Fibroblast of villous mesenchyme (primary cell): ENCODE measurements around the gene HTT-AS. TPM values are rescaled to one million over a fixed set of nuclear protein-coding genes. Genes with fewer than 3 reads are reported as not detected.

Experiments used
- DNase-seq: peaks from one replicate; pipeline ENCODE4 v3.0.0-alpha.2; 2010; ENCODE audit warnings: low read depth
- H3K4me3 ChIP-seq: 2 replicates; pipeline ENCODE4 v1.5.1; 2011; ENCODE audit warnings: low read depth, mild to moderate bottlenecking, low read length
- CTCF ChIP-seq: IDR thresholded peaks from 2 replicates; pipeline ENCODE4 v1.5.1; 2012; ENCODE audit warnings: low read depth, mild to moderate bottlenecking, low read length; ENCODE audit not compliant: insufficient read depth
- total RNA-seq: library from RNA; depleted of rRNA; stranded (reverse); fragments of >200 nt; gene quantifications from 2 replicates; pipeline ENCODE4 v1.2.3, GENCODE V29; 2012

Gene HTT-AS
- total RNA-seq, 1 donor: not detected

DNA sequence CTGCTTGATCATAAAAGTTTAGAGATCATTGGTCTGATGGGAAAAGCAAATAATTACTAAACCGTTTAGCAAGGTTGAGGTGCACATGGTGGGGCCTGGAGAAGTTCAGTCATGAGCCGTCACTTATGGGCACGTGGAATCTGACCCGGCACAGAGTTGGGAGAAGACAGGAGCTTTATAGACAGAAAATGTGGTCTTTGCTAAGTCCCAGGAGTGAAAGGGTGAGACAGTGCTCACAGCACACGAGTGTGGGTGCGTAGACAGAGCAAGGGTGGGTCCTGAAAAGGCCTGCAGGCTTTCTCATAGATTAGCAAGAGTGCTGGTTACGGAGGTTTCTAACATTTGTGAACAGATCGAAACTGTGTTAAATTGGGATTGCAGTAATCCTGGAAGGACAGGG, 44.0 kb upstream of the HTT-AS start:
- no peak overlapping the region for H3K4me3 ChIP-seq
- no peak for TF ChIP-seq CTCF
- DNase-seq: peak; percentile 75

DNA sequence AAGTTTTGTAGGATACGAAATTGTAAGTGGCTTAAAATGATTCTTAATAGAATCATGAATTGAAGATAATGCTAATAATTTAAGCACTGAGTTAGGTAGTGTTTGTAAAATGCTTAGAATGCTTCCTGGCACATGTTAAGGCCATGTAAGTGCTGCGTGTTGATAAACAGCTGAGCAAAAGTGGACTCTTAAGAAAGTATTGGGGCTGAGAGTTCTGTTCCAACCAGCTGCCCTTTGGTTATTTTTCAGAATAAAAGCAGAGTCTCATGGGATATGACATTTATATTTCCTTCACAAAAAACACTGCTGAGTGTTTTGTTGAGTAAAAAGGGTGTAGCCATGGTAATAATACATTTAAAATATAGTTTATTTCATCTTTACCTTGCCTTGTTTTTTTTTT, 42.6 kb upstream of the HTT-AS start:
- DNase-seq: no peak
- TF ChIP-seq CTCF: no peak
- H3K4me3 ChIP-seq: no peak overlapping the region

DNA sequence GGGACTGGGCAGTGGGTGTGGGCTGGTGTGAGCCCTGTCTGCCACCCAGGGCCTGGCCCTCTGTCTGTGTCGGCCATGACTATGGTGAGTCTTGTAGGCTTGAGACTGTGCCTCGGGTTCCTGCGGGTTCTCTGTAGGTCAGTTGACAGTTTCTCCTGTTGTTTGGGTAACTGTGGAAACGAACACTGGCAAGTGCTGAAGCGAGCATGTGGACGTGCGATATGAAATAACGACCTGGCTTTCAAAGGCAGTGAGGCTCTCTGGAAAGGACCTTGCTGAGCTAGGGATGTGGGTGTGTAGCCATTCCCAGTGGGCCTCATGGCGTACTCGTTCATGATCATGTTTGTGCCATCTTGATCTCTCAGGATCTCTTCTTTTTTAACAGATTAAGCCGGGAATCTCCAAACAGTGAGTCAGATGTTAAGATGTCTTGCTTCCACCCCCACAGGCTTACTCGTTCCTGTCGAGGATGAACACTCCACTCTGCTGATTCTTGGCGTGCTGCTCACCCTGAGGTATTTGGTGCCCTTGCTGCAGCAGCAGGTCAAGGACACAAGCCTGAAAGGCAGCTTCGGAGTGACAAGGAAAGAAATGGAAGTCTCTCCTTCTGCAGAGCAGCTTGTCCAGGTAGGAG, 41.4 kb upstream of the HTT-AS start:
- no peak overlapping the region for H3K4me3 ChIP-seq
- peak; percentile 68 for DNase-seq
- TF ChIP-seq CTCF: no peak

GRCh38 chr4:3114377-3114776, 40.0 kb upstream of the HTT-AS start:
- TF ChIP-seq CTCF: no peak
- DNase-seq: no peak
- no peak overlapping the region for H3K4me3 ChIP-seq

DNA sequence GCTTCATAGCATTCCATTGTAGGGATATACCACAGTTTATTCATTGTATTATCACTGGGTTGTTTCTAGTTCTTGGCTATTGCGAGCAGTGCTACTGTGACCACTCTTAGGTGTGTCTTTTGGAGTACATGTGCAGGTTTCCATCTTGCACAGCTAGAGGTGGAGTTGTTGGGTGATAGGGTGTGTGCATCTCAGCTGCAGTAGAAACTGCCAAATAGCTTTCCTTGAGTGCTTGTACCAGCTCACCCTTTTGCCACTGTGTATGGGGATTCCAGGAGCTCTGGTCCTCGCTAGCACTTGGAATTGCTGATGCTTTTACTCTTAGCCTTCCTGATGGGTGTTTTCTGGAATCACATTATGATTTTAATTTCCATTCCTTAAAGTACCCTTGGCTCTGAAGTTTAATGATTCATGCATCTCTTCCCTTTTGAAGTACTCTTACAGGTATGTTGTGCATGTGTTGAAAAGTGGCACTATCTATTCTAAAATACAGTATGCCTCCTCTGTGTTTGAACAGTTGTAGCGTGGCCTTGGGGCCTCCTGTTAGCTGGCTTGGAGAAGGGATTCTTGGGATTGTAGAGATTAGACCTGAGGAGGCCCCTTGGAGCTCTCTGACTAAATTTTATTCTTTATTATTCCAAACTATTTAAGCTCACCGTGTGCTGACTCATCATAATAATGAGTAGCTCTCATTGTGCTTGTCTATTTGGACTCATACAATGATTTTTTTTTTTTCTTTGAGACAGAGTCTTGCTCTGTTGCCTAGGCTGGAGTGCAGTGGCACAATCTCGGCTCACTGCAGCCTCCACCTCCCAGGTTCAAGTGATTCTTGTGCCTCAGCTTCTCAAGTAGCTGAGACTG, 38.5 kb upstream of the HTT-AS start:
- DNase-seq: no peak
- TF ChIP-seq CTCF: no peak

GRCh38 chr4:3112201-3112600, 37.9 kb upstream of the HTT-AS start:
- no peak overlapping the region for H3K4me3 ChIP-seq
- DNase-seq: peak; percentile 99
- no peak for TF ChIP-seq CTCF

More for the DNA sequence above, 38.5 kb upstream of the HTT-AS start:
- H3K4me3 ChIP-seq: no peak overlapping the region

DNA sequence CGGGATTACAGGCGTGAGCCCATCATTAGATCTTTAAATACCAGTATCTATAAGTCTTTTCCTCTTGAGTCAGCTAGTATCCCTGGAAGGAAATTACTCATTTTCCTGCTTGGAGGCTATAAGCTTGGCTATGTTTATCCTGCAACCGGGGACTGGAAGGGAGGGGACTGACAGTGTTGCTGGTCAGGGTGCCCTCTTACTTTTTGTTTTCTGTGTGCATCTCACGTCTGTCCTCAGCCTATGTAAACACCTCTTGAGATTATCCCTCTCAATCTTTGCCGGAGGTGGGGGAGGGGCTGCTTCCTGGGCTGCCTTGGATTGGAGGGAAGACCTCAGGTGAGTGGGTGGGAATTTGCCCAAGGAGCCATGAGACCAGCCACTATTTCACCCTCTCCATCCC, 37.1 kb upstream of the HTT-AS start:
- no peak for TF ChIP-seq CTCF
- peak overlapping the region; percentile 5 for H3K4me3 ChIP-seq
- peak; percentile 91 for DNase-seq
